DOHH2 (cell line): ENCODE data around the gene TRHDE.

ENCODE experiments used
- CTCF ChIP-seq: fragments of 200-600 bp; sonication (generic); IDR thresholded peaks from one replicate; pipeline ENCODE4 v1.5.1; 2014; ENCODE audit warnings: antibody characterized with exemption, mild to moderate bottlenecking, low read depth, low read length; ENCODE audit not compliant: poor library complexity, severe bottlenecking
- EZH2phosphoT487 ChIP-seq: fragments of 200-600 bp; sonication (generic); IDR thresholded peaks from 2 replicates; pipeline ENCODE4 v1.6.1; 2017; ENCODE audit warnings: borderline replicate concordance, mild to moderate bottlenecking, antibody characterized with exemption, low read length, moderate library complexity, mixed read lengths

GRCh38 chr12:72444566-72444965, 172.4 kb downstream of the TRHDE start:
- no peak for TF ChIP-seq CTCF
- TF ChIP-seq EZH2phosphoT487 = no peak
